ENCODE data around the gene ITPR2.

DNA sequence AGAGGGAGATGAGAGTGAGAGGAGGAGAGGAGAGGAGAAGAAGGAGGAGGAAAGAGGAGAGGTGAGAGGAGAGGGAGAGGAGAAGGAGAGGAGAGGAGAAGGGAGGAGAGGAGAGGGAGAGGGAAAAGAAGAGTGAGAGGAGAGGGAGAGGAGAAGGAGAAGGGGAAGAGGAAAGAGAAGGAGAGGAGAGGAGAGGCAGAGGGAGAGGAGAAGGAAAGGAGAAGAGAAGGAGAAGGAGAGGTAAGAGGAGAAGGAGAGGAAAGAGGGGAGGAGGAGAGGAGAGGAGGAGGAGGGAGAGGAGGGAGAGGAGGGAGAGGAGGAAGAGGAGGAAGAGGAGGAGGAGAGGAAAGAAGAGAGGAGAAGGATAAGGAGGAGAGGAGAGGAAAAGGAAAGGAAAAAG lies 266.8 kb downstream of the ITPR2 start:
- TF ChIP-seq, protein P1, sequence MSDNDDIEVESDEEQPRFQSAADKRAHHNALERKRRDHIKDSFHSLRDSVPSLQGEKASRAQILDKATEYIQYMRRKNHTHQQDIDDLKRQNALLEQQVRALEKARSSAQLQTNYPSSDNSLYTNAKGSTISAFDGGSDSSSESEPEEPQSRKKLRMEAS (IDR thresholded peaks at IDR 0.05) = no peak
- TF ChIP-seq, protein P2, sequence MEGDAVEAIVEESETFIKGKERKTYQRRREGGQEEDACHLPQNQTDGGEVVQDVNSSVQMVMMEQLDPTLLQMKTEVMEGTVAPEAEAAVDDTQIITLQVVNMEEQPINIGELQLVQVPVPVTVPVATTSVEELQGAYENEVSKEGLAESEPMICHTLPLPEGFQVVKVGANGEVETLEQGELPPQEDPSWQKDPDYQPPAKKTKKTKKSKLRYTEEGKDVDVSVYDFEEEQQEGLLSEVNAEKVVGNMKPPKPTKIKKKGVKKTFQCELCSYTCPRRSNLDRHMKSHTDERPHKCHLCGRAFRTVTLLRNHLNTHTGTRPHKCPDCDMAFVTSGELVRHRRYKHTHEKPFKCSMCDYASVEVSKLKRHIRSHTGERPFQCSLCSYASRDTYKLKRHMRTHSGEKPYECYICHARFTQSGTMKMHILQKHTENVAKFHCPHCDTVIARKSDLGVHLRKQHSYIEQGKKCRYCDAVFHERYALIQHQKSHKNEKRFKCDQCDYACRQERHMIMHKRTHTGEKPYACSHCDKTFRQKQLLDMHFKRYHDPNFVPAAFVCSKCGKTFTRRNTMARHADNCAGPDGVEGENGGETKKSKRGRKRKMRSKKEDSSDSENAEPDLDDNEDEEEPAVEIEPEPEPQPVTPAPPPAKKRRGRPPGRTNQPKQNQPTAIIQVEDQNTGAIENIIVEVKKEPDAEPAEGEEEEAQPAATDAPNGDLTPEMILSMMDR (CRISPR knock-in tag; IDR thresholded peaks at IDR 0.05) = no peak
- TF ChIP-seq, protein P3, sequence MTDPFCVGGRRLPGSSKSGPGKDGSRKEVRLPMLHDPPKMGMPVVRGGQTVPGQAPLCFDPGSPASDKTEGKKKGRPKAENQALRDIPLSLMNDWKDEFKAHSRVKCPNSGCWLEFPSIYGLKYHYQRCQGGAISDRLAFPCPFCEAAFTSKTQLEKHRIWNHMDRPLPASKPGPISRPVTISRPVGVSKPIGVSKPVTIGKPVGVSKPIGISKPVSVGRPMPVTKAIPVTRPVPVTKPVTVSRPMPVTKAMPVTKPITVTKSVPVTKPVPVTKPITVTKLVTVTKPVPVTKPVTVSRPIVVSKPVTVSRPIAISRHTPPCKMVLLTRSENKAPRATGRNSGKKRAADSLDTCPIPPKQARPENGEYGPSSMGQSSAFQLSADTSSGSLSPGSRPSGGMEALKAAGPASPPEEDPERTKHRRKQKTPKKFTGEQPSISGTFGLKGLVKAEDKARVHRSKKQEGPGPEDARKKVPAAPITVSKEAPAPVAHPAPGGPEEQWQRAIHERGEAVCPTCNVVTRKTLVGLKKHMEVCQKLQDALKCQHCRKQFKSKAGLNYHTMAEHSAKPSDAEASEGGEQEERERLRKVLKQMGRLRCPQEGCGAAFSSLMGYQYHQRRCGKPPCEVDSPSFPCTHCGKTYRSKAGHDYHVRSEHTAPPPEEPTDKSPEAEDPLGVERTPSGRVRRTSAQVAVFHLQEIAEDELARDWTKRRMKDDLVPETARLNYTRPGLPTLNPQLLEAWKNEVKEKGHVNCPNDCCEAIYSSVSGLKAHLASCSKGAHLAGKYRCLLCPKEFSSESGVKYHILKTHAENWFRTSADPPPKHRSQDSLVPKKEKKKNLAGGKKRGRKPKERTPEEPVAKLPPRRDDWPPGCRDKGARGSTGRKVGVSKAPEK (CRISPR knock-in tag; IDR thresholded peaks at IDR 0.05; ENCODE audit: borderline replicate concordance) = no peak
- TF ChIP-seq ZNF530 (CRISPR knock-in tag; IDR thresholded peaks at IDR 0.05; ENCODE audit: low read depth) = no peak
